Fibroblast of skin of right quadriceps (primary cell): ENCODE measurements around the gene TRAPPC14.
A peak's percentile ranks its signal among the peaks of the same experiment; 100 is the strongest.
"Not testable (repeated sequence)": the region's sequence is repeated elsewhere in the genome, so short reads cannot be mapped to it uniquely, and the experiment has no call there.

Experiments
- DNase-seq: peaks from one replicate; pipeline ENCODE4 v3.0.0-alpha.2; 2013

The TRAPPC14 gene

DNA sequence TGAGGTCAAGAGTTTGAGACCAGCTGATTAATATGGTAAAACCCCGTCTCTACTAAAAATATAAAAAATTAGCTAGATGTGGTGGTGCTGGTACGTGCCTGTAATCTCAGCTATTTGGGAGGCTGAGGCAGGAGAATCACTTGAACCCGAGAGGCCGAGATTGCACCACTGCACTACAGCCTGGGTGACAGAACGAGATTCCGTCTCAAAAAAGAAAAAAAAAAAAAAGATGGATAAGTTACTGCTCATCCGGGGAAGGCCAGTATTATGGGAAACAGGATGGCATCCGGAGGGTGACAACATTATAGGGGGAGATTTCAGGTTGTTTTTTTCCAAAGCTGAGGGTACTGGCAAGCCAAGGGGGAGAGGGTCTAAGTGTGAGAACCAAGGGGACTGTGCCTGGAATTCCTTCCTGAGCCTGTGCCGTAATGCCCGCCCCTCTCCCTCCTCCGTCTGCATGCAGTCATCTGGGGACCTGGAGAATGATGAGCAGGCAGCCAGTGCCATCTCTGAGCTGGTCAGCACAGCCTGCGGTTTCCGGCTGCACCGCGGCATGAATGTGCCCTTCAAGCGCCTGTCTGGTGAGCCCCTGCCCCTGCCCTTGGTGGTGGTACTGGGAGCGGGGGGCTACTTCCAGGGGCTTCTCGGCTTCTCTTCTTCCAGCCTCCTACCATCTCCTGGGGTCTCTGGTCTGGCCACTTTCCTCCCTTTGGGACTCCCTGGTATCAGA is 5.4 kb downstream of the TRAPPC14 start:
- no peak for DNase-seq

DNA sequence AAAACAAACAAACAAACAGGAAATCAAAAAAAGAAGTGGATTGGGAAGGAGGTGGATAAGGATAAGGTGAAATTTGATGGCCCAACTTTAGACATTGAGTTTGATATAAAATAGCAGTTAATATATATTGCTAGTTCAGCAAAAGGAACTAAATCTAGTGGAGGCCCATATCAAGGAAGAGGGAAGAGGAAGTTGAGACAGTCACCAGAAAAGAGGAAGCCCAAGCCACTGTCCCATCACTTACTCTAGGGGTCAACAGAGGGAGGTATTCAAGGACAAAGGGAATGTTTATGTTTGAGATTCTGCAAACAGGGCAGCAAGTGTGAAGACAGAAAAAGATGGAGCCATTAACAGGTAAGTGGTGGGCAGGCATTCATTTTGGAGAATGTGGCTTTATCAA is 6.1 kb downstream of the TRAPPC14 start:
- no peak for DNase-seq

DNA sequence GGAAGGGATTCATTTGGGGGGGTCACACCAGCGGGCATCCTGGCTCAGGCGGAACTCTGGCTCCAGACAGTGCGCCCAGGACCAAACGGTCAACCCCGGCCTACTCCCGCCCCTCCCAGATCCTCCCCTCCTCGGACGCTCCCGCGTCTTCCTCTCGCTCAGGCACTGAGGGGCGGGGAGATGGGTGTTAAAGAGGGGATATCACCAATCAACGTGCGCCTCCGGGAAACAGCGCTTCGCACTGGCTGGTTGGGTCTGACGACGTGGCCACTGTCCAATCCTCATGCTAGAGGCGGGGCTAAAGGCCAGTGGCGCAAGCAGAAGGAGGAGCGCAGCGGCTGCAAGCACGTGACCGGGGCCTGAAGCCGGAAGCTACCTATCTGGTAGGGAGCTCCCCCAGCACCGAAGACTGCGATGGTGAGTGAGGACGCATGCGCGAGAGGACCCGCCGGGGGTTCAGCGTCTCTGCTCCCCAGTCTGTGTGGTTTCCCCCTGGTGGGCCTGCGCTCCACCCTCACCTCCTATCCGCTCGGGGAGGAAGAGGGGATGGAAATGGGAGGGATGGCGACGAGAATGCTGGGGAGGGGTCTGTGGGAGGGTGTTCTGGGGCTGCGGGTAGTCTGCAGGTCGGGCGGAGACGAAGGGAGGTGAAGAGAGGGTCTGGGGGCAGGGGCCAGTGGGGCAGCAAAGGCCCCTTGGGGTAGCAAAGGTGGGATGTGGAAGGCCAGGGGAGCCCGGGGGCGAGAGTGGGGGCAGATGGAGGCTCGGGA is 9.8 kb downstream of the TRAPPC14 start, which contains the start of gene LAMTOR4:
TSS of gene LAMTOR4 (plus strand) at position 360 of the 770 bp plus-strand sequence. CDS start at position 415, 55 bp downstream.
- peak; percentile 99 for DNase-seq

DNA sequence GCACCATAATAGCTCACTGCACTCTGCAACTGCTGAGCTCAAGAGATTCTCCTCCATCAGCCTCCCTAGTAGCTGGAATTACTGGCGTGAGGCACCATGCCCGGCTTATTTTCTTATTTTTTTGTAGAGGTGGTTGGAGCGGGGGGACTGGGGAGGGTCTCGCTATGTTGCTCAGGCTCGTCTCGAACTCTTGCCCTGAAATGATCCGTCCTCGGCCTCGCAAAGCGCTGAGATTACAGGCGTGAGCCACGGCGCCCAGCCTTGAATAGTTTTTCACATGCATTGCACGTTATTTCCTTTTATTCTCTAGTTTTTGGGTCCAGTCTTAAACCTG is 10.3 kb downstream of the TRAPPC14 start:
- DNase-seq: no peak

DNA sequence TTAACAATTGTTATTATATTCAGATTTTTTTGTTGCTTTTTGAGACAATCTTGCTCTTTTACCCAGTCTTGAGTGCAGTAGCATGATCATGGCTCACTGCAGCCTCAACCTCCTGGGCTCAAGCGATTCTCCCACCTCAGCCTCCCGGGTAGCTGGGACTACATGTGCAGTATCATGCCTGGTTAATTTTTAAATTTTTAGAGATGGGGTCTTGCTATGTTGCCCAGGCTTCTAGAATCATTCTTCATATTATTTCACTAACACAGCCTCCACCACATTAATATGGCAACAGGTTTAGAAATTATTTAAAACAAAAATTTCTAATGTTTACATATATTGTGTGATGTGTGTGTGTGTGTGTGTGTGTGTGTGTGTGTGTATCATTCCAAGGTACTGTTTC is 11.2 kb downstream of the TRAPPC14 start:
- DNase-seq: no peak

DNA sequence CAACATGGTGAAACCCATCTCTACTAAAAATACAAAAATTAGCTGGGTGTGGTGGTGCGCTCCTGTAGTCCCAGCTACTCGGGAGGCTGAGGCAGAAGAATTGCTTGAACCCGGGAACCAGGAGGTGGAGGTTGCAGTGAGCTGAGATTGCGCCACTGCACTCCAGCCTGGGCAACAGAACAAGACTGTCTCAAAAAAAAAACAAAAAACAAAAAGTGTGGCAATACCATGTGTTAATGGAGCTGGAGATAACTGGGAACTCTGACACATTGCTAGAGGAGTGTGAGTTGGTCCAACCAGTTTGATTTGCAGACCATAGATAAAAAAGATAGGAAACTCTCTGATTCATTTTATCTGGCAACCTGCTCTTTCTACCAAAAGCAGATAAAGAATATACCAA is 12.2 kb downstream of the TRAPPC14 start:
- DNase-seq: not testable (repeated sequence)

DNA sequence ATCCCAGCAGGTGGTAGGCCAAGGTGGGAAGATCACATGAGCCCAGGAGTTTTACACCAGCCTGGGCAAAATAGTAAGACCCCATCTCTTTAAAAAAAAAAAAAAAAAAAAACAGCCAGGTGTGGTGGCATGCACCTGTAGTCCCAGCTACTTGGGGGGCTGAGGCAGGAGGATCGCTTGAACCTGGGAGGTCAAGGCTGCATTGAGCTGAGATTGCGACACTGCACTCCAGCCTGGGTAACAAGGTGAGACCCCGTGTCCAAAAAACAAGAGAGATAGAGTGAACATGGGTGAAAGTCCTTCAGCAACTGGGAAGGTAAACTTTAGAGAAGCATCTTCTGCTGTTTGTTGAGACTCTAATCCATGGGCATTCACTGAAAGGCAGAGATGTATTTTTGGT is 16.1 kb downstream of the TRAPPC14 start:
- DNase-seq: no peak

DNA sequence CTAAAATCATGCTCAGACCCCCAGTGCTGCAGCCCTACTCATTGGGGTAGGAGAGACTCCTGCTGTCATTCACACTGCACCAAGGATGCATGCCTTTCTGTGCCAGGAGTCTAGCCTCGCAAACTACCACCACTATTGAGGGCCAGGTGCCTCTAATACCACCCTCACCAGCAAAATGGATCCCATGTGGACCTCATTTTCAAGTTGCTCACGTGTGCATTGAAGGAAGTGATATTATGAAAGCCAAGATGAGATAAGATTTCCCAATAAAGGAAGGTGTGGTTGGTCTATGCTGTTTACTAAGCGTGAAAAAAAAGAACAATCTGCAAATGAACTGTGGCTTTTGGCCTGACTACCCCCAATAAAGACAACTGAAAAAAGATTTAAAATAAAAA is 17.0 kb downstream of the TRAPPC14 start:
- DNase-seq: no peak

DNA sequence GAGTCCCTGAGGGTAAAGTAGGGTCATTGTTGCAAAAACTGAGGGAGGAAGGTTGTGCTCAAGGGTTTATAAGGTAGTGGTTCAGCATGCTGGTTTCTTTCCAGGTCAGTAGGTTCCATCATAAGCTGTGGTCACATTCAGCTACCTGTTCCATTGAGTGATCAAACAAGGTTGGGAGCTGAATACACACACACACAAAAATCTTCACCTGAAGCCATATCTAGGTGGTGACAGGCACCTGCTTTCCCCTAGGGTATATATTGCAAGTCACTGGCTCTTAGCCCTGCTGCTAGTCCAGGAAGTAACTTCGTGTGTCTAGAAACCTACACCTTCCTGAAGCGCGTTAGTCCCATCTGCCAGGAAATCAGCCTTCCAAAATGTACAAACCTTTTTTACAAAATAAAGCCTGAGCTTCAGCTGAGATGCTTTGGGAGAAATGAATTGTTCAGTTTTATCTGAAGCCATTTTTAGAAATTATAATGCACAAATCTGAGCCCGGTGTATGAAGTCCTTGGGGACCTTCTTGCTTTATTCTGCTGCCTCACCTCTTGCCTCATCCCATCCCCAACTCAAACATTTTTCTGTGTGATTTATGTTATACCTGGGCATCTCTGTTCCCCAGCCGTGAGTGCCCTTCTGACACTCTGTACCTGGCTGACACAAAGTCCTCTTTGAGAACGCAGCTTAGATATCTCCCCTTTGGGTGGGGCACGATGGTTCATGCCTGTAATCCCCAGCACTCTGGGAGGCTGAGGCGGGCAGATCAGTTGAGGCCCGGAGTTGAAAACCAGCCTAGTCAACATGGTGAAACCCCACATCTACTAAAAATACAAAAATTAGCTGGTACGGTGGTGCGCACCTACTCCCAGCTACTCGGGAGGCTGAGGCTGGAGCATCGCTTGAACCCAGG is 20.4 kb downstream of the TRAPPC14 start:
- no peak for DNase-seq

DNA sequence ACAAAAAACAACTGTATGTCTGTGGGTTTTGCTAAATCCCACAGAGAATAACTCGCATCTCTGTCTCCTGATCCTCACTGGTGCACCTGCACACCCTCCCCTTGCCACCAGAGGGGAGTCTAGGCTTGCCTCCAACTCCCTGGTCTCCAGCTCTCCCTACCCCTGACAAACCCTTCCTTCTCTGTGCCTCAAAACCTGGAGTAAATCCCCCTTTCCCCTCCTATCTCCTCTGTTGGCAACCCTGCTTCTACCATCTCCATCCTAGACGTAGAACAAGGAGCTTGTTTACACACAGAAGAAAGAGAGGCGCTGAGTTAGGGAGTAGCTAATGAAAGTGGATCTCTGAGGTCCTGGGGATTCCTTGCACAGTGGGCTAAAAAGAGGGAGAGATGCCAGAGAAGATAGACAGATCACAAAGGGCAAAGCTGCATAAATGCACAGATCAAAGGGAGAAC is 25.8 kb downstream of the TRAPPC14 start:
- peak; percentile 56 for DNase-seq

DNA sequence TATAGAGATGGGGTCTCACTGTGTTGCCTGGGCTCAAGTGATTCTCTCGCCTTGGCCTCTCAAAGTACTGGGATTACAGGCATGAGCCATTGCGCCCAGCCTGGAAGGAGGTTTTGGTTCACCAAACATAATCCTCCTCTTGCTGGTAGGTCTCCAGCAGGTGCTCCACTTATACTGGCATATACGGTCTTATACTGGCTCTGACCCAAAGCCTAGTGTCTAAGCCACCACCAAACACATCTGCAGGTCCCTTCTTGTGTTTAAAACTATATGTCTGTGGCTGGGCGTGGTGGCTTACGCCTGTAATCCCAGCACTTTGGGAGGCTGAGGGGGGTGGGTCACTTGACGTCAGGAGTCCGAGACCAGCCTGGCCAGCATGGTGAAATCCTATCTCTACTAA is 26.4 kb downstream of the TRAPPC14 start:
- no peak for DNase-seq

DNA sequence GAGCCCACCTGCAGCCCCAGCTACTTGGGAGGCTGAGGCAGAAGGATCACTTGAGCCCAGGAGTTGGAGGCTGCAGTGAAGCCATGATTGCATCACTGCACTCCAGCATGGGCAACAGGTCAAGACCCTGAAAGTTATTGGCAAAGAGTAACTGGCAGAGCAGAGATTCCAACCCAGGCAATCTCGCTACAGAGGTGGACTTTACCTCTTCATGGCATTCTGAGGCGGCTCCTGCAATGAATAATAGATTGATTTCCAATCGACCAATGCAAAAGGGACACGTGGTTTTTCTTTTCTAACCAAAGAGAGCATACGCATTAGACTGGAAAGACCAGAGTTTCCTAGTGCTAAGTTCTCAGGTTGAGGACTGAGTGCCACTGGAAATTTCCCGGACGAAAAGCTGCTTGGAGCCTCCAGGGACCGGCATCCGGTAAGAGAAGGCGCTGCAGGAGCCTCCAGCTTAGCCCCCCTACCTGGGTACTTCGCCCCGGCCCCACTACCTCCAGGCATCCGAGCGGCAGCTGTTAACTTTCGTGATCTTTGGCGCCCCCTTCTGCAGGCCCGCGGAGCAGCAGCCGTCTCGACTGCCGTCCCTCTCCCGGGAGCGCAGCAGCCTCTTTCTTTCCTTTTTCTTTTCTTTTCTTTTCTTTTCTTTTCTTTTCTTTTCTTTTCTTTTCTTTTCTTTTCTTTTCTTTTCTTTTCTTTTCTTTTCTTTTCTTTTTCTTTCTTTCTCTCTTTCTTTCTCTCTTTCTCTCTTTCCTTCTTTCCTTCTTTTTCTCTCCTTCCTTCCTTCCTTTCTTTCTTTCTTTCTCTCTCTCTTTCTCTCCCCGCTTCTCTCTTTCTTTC is 27.7 kb downstream of the TRAPPC14 start:
- peak; percentile 39 for DNase-seq

DNA sequence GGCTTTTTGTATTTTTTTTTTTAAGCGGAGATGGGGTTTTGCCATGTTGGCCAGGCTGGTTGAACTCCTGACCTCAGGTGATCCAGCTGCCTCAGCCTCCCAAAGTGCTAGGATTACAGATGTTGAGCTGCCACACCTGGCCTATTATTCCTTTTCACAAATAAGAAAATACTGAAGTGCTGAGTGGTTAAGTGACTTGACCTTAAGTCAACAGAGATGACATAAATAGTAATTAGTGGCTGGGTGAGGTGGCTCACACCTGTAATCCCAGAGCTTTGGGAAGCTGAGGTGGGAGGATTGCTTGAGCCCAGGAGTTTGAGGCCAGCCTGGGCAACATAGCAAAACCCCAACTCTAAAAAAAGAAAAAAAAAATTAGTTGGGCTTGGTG is 28.3 kb downstream of the TRAPPC14 start:
- not testable (repeated sequence) for DNase-seq

DNA sequence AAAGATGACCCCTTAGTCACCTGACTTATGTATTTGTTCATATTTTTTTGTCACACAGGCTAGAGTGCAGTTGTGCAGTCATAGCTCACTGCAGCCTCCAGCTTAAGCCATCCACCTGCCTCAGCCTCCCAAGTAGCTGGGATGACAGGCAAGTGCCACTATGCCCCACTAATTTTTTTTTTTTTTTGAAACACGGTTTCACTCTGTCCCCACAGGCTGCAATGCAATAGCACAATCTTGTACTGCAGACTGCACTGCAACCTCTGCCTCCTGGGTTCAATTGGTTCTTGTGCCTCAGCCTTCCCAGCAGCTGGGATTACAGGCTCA is 29.9 kb downstream of the TRAPPC14 start:
- no peak for DNase-seq

DNA sequence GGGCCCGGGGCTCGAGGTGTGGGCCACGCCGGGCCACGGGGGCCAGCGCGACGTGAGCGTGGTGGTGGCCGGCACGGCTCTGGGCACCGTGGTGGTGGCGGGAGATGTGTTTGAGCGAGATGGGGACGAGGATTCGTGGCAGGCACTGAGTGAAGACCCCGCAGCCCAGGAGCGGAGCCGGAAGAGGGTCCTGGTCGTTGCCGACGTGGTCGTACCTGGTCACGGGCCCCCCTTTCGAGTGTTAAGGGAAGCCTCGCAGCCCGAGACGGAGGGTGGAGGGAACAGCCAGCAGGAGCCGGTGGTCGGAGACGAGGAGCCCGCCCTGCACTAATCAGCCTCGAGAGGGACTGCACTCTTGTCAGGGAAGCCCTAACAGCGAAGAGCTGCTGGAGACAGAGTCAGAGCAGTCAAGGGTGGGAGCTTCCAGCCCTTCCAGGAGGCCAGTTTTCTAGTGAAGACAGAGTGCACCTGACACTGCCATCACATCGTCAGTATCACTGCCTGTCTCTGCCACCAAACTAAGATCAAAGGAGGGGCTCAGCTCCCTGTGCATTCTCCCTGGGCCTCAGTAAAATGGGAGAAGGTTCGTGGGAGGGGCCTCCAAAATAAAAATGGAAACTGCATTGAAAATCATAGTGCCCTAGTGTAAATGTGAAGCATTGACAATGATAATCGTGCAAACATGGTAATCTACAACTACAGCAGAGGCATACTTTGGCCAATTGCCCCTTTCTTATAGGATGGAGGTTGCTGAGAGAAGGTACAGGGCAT is 30.5 kb downstream of the TRAPPC14 start:
- no peak for DNase-seq

DNA sequence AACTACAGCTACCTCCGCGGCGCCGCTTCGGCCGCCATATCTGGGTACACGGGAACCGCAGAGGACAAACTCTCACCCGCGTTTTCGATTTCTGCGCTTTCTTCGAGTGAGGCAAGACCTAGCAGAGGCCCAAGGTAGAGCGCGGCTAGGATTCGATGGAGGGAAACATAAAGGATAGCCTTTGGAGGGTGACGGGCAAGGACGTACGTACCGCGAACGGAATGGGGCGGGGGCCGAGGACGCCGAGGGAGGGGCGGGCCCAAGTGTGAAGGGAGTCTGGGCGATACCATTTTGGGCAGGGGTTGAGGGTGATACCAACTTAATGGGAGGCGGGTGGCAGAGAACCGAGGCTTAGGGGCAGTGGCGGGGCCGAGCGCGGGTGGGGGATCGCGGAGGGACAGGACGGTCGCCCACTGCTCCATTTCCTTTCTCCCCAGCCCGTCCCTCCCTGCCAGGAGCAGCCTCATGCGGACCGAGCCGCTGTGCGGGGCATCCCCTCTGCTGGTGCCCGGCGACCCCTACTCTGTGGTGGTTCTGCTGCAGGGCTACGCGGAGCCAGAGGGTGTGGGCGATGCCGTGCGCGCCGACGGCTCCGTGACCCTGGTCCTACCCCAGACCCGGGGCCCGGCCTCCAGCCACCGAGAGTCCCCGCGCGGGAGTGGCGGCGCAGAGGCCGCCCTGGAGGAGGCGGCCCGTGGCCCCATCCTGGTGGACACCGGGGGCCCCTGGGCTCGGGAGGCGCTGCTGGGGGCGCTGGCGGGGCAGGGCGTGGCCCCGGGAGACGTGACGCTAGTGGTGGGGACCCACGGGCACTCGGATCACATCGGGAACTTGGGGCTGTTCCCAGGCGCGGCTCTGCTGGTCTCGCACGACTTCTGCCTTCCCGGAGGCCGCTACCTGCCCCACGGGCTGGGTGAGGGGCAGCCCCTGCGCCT is 31.3 kb downstream of the TRAPPC14 start, which contains the start of gene MBLAC1:
TSS of gene MBLAC1 (plus strand) at position 37 of the 935 bp plus-strand sequence. CDS start at position 466, 429 bp downstream.
- DNase-seq: peak; percentile 94

DNA sequence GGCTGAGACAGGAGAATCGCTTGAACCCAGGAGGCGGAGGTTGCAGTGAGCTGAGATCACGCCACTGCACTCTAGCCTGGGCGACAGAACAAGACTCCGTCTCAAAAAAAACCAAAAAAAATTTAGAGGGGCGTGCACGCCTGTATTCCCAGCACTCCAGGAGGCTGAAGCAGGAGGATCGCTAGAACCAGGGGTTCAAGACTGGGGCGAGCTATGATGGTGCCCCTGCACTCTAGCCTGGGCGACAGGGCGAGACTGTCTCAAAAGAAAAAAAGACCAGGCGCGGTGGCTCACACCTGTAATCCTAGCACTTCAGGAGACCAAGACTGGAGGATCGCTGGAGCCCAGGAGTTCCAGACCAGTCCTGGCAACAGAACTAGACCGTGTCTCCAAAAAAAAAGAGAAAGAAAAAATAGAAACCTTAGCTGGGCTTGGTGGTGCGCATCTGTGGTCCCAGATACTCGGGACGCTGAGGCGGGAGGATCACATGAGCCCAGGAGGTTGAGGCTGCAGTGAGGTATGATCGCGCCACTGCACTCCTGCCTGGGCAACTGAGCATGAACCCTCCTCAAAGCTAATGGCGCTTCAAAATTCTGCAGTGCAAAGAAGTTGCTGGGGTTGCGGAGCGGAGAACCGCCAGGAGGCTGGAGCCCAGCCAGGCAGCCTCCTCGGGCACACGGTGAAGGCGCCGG is 32.1 kb downstream of the TRAPPC14 start:
- no peak for DNase-seq

DNA sequence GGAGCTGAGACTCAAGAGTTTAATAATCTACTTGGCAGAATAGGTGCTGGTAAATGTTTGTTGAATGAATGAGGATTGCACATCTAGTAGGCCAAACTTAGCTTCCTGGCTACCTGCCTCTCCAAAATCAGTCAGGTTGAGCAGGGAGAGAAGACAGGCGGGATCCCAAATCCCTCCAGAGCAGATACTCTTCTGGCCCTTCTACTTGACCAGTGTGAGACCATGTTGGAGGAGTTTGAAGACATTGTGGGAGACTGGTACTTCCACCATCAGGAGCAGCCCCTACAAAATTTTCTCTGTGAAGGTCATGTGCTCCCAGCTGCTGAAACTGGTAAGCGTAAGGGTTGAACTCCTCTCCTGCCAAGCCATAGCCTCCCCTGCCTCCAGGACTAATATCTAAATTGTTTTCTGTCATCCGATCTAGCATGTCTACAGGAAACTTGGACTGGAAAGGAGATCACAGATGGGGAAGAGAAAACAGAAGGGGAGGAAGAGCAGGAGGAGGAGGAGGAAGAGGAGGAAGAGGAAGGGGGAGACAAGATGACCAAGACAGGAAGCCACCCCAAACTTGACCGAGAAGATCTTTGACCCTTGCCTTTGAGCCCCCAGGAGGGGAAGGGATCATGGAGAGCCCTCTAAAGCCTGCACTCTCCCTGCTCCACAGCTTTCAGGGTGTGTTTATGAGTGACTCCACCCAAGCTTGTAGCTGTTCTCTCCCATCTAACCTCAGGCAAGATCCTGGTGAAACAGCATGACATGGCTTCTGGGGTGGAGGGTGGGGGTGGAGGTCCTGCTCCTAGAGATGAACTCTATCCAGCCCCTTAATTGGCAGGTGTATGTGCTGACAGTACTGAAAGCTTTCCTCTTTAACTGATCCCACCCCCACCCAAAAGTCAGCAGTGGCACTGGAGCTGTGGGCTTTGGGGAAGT is 34.0 kb downstream of the TRAPPC14 start:
- no peak for DNase-seq

DNA sequence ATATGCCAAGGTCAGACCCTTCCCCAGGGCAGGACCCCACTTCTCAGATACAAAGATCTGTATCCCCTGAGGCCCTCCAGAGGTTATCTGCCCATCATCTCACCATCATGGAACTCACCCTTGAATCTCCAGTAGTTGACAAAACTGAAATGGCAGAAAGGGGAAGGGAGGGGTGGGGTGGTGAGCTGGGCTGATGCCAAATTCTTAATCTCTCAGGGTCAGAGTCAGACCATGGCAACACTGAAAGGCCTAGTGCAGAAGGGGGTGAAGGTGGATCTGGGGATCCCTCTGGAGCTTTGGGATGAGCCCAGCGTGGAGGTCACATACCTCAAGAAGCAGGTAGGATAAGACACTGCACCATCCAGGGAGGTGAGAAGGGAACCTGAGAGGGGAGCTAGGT is 36.0 kb downstream of the TRAPPC14 start:
- DNase-seq: no peak
